Measurements from ENCODE around the gene LELP1. TPM values are rescaled to one million over a fixed set of nuclear protein-coding genes. Genes with fewer than 3 reads are reported as not detected.

Gene LELP1
- total and polyA plus RNA-seq, 2 of the 13 experiments (the other 11 are each of a cell fraction or from before 2014, with no cell fraction given) = not detected

GRCh38 chr1:153155541-153155940 lies 47.7 kb upstream of the LELP1 start:
- Histone ChIP-seq H3K9me3 (ENCODE audit: low read length) (peaks cover 24% of the 10 kb centered on the region), H3K27ac (ENCODE audit: extremely low read length, insufficient read depth, low read length) (no peak overlapping the region), H2AFZ (ENCODE audit: low read length) (no peak overlapping the region), H3K4me1 (ENCODE audit: insufficient read depth, low read length) (no peaks in the 10 kb centered on the region), H4K20me1 (ENCODE audit: insufficient read depth, low read length) (no peaks in the 10 kb centered on the region), H3K4me2 (ENCODE audit: low read depth, low read length) (no peak overlapping the region), H3K4me3 (replicated peaks in 1 of 3; ENCODE audit: insufficient read depth in 1 of 3, low read depth in 2 of 3, low read length in 3 of 3) (no peak overlapping the region), H3K9ac (ENCODE audit: insufficient read depth, low read depth, low read length) (no peak overlapping the region), H3K27me3 (ENCODE audit: control insufficient read depth in 1 of 2, insufficient read depth in 2 of 2, low read length in 2 of 2) (no peaks in the 10 kb centered on the region), H3K36me3 (replicated peaks in 1 of 2; ENCODE audit: control insufficient read depth in 1 of 2, insufficient read depth in 2 of 2, low read length in 2 of 2) (no peaks in the 10 kb centered on the region), H3K79me2 (ENCODE audit: insufficient read depth, low read length) (no peaks in the 10 kb centered on the region)
- ATAC-seq = no peak
- no peak for DNase-seq (ENCODE audit: low spot score)
- in situ Hi-C loops (cut with HindIII; ENCODE audit: extremely low pct_ligation_motif_present, low pct_unique_long_range_greater_than_20kb) = no loop called here
- no peak for FAIRE-seq
- intact Hi-C loops (cut with micrococcal nuclease; ENCODE audit: unreplicated experiment) = no loop called here
- CTCF ChIA-PET (ENCODE audit: low intra/inter-chr PET ratio, low total read pairs) = no interaction called here
- WGBS (ENCODE audit: low lambda C conversion rate) = 4% methylated on average over 2 of the region's 2 CpGs
- BruUV-seq (replicated peaks) = no TSS peak
- no peak for TF ChIP-seq U2AF2 (IDR thresholded peaks at IDR 0.05; ENCODE audit: low read depth, low read length)
- no peak for TF ChIP-seq TRIM22 (IDR thresholded peaks at IDR 0.05)
- TF ChIP-seq DNMT3B (CRISPR knock-in tag; conservative IDR thresholded peaks at IDR 0.05) = no peak
- peak; percentile 88 for TF ChIP-seq MAFF (IDR thresholded peaks at IDR 0.05; ENCODE audit: low read depth, low read length)
- no peak for TF ChIP-seq HDAC6 (IDR thresholded peaks at IDR 0.05; ENCODE audit: low read depth, low read length)
- peak; percentile 80 to 92 for TF ChIP-seq MAFK (conservative IDR thresholded peaks at IDR 0.05 in 1 of 2, IDR thresholded peaks at IDR 0.05 in 1 of 2; ENCODE audit: low read length in 2 of 2)
- TF ChIP-seq ZKSCAN8 (CRISPR knock-in tag; IDR thresholded peaks at IDR 0.05; ENCODE audit: borderline replicate concordance) = no peak
- POLR2A ChIA-PET = no interaction called here

- WGBS (ENCODE audit: low lambda C conversion rate) = 0% methylated on average over 2 of the region's 2 CpGs
- Histone ChIP-seq H3K4me1 (ENCODE audit: insufficient read depth, low read length) (no peaks in the 10 kb centered on the region), H3K79me2 (ENCODE audit: insufficient read depth, low read length) (no peaks in the 10 kb centered on the region), H3K9ac (ENCODE audit: insufficient read depth, low read depth, low read length) (no peak overlapping the region), H3K27ac (ENCODE audit: extremely low read length, insufficient read depth, low read length) (no peak overlapping the region), H3K27me3 (ENCODE audit: control insufficient read depth in 1 of 2, insufficient read depth in 2 of 2, low read length in 2 of 2) (no peaks in the 10 kb centered on the region), H3K4me2 (ENCODE audit: low read depth, low read length) (no peak overlapping the region), H4K20me1 (ENCODE audit: insufficient read depth, low read length) (no peaks in the 10 kb centered on the region), H3K9me3 (ENCODE audit: low read length) (no peaks in the 10 kb centered on the region), H3K36me3 (replicated peaks in 1 of 2; ENCODE audit: control insufficient read depth in 1 of 2, insufficient read depth in 2 of 2, low read length in 2 of 2) (no peaks in the 10 kb centered on the region), H3K4me3 (replicated peaks in 1 of 3; ENCODE audit: insufficient read depth in 1 of 3, low read depth in 2 of 3, low read length in 3 of 3) (no peak overlapping the region), H2AFZ (ENCODE audit: low read length) (no peak overlapping the region)
- POLR2A ChIA-PET = no interaction called here
- intact Hi-C loops (cut with micrococcal nuclease; ENCODE audit: unreplicated experiment) (no loop called here), in situ Hi-C loops (cut with HindIII; ENCODE audit: extremely low pct_ligation_motif_present, low pct_unique_long_range_greater_than_20kb) (no loop called here)
- CTCF ChIA-PET (ENCODE audit: low intra/inter-chr PET ratio, low total read pairs) = no interaction called here
- ATAC-seq (no peak), DNase-seq (ENCODE audit: low spot score) (no peak), FAIRE-seq (no peak)
- no TSS peak for BruUV-seq (replicated peaks)
- TF ChIP-seq FOXO4 (CRISPR knock-in tag; conservative IDR thresholded peaks at IDR 0.05) (no peak), EHMT2 (IDR thresholded peaks at IDR 0.05; ENCODE audit: borderline replicate concordance, low read depth, low read length) (no peak), ISX (CRISPR knock-in tag; conservative IDR thresholded peaks at IDR 0.05) (no peak), MYC (CRISPR knock-in tag; IDR thresholded peaks at IDR 0.05; ENCODE audit: borderline replicate concordance) (no peak), CEBPB (IDR thresholded peaks at IDR 0.05; ENCODE audit: borderline replicate concordance, low read depth, low read length) (no peak), FOXP4 (CRISPR knock-in tag; IDR thresholded peaks at IDR 0.05) (no peak), ZNF333 (CRISPR knock-in tag; IDR thresholded peaks at IDR 0.05; ENCODE audit: borderline replicate concordance) (no peak), MATR3 (CRISPR knock-in tag; IDR thresholded peaks at IDR 0.05) (no peak)
These were observed 34.5 kb upstream of the LELP1 start for GRCh38 chr1:153168686-153169085.

Data from HepG2 (cell line).